Neutrophil (primary cell): ENCODE data around the gene MYO16.

Source experiments
- H3K27ac ChIP-seq: fragments of 200-600 bp; sonication (generic); 2 replicates; pipeline ENCODE4 v1.5.1; 2016; ENCODE audit warnings: mild to moderate bottlenecking, moderate library complexity
- H3K27me3 ChIP-seq: fragments of 200-600 bp; sonication (generic); 2 replicates; pipeline ENCODE4 v1.6.0; 2016; ENCODE audit warnings: mild to moderate bottlenecking
- H3K36me3 ChIP-seq: fragments of 200-600 bp; sonication (generic); 2 replicates; pipeline ENCODE4 v1.5.1; 2017
- H3K4me1 ChIP-seq, 2 experiments: fragments of 200-600 bp in 1 of 2; sonication (generic) in 1 of 2; 1 replicate in 1 of 2; 2 replicates in 1 of 2; pipeline versions ENCODE4 v1.5.1 to v1.6.1; 2013 to 2016; ENCODE audit warnings: low read depth in 1 of 2, low read length in 1 of 2, mild to moderate bottlenecking in 1 of 2, moderate library complexity in 1 of 2; ENCODE audit not compliant: control insufficient read depth in 1 of 2, insufficient read depth in 1 of 2
- H3K4me3 ChIP-seq, 2 experiments: fragments of 200-600 bp in 1 of 2; sonication (generic) in 1 of 2; 1 replicate in 1 of 2; 2 replicates in 1 of 2; pipeline ENCODE4 v1.5.1; 2013 to 2016; ENCODE audit warnings: low read depth in 1 of 2, low read length in 1 of 2, mild to moderate bottlenecking in 1 of 2, moderate library complexity in 1 of 2
- H3K9me3 ChIP-seq: fragments of 200-600 bp; sonication (generic); 2 replicates; pipeline ENCODE4 v1.5.1; 2016
- TF ChIP-seq, protein P1 (sequence below): fragments of 200-600 bp; sonication (generic); IDR thresholded peaks from 2 replicates; pipeline ENCODE4 v1.5.1; 2016; ENCODE audit warnings: antibody characterized with exemption

Gene MYO16

GRCh38 chr13:109074436-109074835, 445.0 kb downstream of the MYO16 start:
- Histone ChIP-seq H3K9me3 (no peaks in the 10 kb centered on the region), H3K27ac (no peak overlapping the region), H3K36me3 (no peaks in the 10 kb centered on the region), H3K4me3 (no peak overlapping the region), H3K4me1 (no peaks in the 10 kb centered on the region), H3K27me3 (no peaks in the 10 kb centered on the region)
- TF ChIP-seq, protein P1, sequence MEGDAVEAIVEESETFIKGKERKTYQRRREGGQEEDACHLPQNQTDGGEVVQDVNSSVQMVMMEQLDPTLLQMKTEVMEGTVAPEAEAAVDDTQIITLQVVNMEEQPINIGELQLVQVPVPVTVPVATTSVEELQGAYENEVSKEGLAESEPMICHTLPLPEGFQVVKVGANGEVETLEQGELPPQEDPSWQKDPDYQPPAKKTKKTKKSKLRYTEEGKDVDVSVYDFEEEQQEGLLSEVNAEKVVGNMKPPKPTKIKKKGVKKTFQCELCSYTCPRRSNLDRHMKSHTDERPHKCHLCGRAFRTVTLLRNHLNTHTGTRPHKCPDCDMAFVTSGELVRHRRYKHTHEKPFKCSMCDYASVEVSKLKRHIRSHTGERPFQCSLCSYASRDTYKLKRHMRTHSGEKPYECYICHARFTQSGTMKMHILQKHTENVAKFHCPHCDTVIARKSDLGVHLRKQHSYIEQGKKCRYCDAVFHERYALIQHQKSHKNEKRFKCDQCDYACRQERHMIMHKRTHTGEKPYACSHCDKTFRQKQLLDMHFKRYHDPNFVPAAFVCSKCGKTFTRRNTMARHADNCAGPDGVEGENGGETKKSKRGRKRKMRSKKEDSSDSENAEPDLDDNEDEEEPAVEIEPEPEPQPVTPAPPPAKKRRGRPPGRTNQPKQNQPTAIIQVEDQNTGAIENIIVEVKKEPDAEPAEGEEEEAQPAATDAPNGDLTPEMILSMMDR: no peak

GRCh38 chr13:109074853-109075252, 445.4 kb downstream of the MYO16 start:
- Histone ChIP-seq H3K4me3 (no peak overlapping the region), H3K27me3 (no peaks in the 10 kb centered on the region)
- TF ChIP-seq, protein P1: no peak

DNA sequence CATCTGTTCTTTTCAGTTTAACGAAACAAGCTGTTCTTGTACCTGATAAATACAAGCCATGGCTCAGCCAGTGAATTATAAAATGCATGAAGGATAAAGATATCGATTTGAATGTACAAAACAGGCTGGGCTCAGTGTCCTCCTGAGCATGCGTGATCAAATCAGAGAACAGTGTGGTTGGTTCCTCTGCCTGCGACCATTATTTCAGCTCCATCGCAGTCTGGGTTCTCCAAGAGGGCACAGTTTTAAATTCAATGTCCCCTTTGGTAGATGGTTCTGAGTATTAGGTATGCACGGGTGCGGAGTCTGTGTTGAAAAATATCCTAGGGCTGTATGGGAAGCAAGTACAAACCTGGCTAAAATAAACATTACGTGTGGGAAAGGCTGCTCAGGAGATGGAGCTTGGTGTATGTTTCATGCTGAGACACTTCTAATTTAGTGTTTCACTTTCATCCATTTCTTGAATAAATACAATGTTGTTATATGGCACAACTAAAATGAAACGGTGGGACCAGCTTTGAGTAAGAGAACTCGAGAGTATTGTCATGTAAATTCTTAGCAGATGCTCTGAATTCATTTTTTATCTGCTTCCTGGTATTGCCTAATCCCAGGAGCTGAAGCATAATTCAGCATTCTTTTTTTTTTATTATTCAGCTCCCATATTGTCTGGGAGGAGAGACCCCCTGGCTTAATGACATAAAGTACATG, 458.7 kb downstream of the MYO16 start:
- Histone ChIP-seq H3K27me3 (peaks cover 4% of the 10 kb centered on the region), H3K36me3 (no peaks in the 10 kb centered on the region), H3K27ac (no peak overlapping the region), H3K4me1 (no peaks in the 10 kb centered on the region), H3K4me3 (no peak overlapping the region), H3K9me3 (no peaks in the 10 kb centered on the region)
- TF ChIP-seq, protein P1: no peak

More at GRCh38 chr13:109074853-109075252, 445.4 kb downstream of the MYO16 start:
- Histone ChIP-seq H3K4me1 (no peaks in the 10 kb centered on the region), H3K9me3 (no peaks in the 10 kb centered on the region), H3K36me3 (no peaks in the 10 kb centered on the region), H3K27ac (no peak overlapping the region)

DNA sequence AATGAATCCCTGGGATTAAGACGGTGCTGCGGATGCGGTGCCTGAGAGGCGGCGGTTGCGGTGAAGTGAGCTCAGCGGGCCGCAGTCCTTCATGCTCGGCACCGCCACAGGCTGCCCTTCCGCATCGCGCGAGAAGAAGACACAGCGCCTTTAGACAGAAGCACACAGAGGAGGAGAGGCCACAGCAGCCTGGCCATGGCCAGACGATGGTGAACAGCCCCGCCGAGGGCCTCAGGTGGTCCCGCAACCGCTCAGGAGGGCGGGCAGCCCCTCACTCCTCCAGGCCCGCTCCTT, 459.2 kb downstream of the MYO16 start:
- H3K27ac ChIP-seq: no peak overlapping the region
- peaks cover 0 to 3% of the 10 kb centered on the region in 2 experiments for H3K4me1 ChIP-seq
- no peak overlapping the region for H3K4me3 ChIP-seq
- peaks cover 4% of the 10 kb centered on the region for H3K27me3 ChIP-seq
- TF ChIP-seq, protein P1: no peak
- no peaks in the 10 kb centered on the region for H3K9me3 ChIP-seq
- no peaks in the 10 kb centered on the region for H3K36me3 ChIP-seq

- Histone ChIP-seq H3K27me3 (peaks cover 4% of the 10 kb centered on the region), H3K4me3 (no peak overlapping the region), H3K4me1 (peaks cover 0 to 10% of the 10 kb centered on the region in 2 experiments), H3K36me3 (no peaks in the 10 kb centered on the region), H3K9me3 (no peaks in the 10 kb centered on the region), H3K27ac (no peak overlapping the region)
- TF ChIP-seq, protein P1: no peak
Observed at GRCh38 chr13:109090796-109091195, 461.4 kb downstream of the MYO16 start.
